COLO668 (cell line): Measurements from ENCODE around the gene ARHGAP10.

Source experiments
- DNase-seq: peaks from one replicate; lab custom pipeline; 2025; ENCODE audit not compliant: unreplicated experiment; lab: John Stamatoyannopoulos, UW

ARHGAP10 gene

DNA sequence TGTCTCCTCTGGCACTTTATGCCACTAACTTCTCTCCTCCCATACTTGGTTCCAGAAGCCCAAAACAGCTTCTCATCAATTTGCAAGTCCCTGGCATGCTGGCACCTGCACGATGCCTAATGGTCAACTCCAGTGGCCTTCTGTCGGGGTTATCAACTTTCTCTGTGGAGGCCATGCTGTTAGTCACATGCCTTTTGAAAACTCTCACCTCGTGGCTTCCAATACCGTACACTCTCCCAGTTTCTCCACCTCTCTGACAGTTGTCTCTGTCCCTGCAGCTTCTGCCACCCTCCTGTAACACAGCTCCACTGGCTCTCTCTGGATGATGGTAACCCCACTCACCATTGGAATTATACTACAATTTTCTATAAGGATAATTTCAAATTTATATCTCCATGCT is 386.3 kb downstream of the ARHGAP10 start:
- no peak for DNase-seq

DNA sequence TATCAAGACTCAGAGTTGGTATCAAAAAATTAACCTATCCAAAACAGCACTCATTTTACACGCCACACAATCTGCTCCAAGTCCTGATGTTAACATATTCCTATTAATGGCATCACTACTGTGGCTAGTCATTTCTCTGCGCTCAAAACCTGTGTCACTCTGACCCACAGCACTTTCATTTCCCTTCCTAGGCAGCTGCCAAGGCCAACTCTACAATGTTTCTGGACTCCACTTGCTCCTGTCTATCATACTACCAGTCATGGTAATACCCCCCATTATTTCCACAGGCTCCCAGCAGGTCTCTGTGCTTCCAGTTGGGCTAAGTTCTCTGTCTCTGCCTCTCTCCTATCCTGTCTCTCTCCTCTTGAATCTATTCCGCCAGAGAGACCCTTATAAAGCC is 386.7 kb downstream of the ARHGAP10 start:
- no peak for DNase-seq

DNA sequence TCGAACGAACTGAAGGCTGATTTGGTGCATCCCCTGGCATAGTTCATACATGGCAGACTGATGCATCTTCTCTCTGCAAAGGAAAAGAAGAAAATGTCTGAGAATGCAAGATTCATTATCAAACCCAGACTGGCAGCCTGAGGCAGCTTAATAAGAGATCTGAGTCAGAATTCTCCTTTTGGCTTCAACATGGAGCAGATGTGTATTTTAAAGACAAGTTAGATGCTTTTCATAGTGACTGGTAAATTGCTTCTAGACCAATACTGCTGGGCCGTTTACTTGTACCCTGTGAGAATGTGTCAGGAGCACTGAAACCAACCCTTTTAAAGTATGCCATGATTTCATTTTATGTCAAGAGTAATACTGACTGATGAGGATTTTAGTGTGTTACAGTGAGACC is 388.3 kb downstream of the ARHGAP10 start:
- DNase-seq, result no peak
